ENCODE data around the gene ATP2B3.

The ATP2B3 gene

DNA sequence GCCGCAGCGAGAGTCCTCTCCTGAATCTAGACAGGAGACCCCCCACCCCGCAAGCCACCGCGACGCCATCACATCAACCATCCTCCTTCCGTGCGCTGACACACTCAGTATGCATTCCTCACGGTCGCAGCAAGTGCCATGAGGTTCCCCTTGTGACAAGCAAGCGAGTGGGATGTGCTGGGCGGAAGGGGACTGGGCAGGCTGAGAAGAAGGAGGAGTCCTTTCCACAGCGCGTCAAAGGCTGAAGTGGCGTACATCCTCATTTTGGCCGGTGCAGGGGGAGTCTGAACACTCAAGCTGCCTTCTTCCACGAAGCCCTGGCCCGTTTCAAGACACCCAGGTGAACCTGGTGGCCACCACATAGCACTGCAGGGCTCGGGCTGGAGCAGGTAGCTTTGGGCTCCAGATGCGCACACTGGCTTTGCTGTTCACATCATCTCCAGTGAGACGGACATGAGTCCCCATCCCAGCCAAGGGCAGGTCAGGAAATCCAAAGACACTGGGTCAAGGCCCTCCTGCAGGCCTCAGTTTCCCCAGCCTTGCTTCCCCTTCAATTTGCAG, 51.1 kb downstream of the ATP2B3 start:
- no peak for DNase-seq (ENCODE audit: low read depth in 2 of 2)

DNA sequence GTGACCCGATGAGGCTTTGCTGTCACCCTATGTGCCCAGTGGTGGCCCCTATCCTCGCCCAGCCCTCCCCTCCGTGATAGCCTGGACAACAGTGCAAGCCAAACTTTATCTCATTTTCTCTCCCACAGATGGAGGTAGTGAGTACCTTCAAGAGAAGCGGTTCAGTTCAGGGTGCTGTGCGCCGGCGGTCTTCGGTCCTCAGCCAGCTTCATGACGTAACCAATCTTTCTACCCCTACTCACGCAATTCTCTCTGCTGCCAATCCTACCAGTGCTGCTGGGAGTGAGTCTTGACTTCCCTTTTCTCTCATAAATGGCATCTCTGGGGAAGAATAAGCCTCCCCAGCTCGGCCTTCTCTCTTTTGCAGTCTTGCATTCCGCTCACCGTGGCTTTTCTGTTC, 52.0 kb downstream of the ATP2B3 start:
- no peak for DNase-seq (ENCODE audit: low read depth in 2 of 2)

DNA sequence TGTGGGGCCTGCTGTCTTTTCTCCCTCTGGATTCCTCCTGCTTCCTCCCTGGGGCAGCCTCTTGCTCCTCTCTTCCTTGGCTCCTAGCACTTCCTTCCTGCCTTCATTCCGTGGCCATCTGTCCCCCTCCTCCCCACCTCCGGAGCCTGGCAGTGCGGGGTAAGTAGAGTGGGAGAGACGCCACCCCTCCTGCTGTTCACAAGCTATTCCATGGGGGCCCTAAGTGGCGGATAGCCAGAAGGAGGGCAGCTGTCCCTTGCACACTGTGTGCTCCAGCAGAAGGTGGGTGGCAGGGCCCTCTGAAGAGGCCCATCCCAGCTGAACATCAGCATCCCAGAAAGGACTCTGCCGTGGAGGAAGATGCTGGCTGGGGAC, 54.1 kb downstream of the ATP2B3 start:
- no peak for DNase-seq (ENCODE audit: low read depth in 2 of 2)

DNA sequence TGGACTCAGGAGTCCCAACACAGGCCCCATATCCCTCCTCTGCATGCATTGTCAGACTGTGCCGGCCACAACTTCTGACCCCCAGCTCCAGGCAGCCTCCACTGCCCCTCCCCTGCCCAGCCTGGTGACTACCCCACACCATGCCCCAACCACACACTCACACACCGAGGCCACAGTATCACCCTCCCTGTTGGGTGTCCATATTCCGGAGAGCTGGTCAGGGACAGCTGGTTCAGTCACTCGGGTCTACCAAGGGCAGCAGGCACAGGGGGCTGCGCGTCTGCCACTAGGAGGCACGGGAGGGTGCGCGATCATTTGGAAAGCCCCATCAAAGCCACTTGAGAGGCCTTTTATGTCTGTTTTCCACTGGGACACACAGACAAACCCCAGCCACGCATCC, 55.2 kb downstream of the ATP2B3 start:
- no peak for DNase-seq (ENCODE audit: low read depth in 2 of 2)

DNA sequence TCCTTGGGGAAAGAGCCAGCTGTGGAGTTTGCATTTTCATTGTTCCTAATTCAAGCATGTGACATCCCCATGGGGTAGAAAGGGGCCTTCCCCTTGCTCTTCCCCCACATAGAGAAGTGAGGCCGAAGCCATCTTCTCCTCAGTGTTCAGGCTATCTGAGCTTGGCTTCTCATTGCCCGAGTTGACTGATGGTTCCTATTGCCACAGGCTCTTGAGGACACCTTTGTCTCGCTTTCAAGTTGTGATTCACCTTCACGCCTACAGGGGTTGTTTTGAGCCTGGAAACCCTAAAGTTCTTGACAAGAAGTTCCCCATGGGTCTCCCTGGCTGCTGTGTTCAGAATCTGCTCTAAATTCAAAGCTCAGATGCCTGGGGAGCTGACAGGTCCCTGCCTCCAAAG, 56.5 kb downstream of the ATP2B3 start:
- no peak for DNase-seq (ENCODE audit: low read depth in 2 of 2)

DNA sequence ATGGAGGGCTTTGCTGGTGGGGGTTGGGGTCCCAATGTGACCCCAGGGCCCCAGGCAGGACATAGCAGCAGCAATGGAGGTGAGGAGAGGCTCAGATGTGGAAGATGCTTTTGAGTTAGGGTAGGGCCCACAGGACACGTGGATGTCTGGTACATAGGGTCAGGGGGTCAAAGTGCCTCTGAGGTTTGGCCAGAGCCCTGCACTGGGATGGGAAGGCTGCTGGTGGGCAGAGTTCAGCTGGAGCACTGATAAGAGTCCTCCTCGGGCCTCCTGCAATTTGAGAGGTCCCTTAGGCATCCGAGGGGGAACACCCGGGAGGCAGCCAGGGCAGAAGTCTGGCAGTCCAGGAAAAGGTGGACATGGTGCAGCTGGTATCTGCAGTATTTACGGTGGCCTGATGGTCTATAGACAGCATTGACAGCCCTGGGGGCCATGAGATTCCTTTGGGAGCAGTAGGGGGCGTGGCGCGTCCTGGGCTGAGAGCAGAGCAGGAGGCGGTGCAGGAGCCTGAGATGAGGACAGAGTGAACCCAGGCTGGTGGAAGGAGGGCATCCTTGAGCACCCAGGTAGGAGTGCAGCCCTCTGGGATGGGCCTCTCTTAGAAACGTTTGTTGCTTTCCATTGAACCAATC, 58.9 kb downstream of the ATP2B3 start:
- DNase-seq (ENCODE audit: low read depth in 2 of 2), result no peak

DNA sequence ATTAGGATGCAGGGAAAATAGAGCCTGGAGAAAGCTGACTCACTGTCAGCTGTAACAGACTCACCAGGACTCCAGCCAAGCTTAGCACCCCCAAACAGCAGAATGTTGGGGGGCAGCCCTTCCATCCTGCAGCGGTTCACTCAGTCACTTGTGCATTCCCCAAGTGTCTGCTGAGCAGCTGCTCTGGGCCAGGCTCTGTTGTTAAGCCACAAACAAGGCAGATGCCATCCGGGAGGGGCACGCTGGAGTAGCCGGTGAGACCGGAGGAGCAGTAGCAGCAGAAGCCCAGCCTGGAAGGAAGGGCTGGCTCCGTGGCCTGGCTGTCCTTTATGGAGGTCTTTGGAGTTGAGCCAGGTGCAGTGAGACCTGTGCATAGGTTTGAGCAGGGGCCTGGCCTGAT, 59.5 kb downstream of the ATP2B3 start:
- DNase-seq (ENCODE audit: low read depth in 2 of 2), result no peak

DNA sequence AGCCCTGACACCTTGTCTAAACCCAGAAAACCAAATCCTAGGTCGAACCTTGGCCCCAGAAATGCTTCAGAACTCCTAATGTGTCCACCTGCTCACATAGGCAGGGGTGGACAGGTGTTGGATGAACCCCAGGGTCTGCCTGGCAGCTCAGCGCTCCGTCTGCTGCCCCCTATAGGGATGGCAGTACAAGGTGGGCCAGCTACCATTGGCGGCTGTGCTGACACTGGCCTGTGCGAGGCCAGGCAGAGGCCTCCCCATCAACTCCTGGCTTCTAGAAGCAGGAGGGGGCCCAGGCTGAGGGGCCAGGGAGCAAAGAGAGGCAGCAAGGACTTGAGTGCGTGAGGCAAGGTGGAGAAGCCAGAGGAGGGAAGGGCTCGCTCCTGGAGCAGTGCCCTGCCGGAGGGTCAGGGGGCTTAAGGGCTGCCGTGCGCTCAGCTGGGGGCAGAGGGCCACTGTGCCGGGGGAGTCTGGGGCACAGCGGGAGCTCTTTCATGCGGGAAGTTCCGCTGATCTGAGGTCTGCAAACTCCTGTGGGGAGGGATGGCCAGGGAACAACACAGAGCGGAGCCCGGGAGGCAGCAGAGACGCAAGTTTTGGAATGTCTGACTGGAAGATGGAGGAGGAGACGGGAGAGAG, 60.9 kb downstream of the ATP2B3 start:
- DNase-seq (ENCODE audit: low read depth in 2 of 2), result no peak

DNA sequence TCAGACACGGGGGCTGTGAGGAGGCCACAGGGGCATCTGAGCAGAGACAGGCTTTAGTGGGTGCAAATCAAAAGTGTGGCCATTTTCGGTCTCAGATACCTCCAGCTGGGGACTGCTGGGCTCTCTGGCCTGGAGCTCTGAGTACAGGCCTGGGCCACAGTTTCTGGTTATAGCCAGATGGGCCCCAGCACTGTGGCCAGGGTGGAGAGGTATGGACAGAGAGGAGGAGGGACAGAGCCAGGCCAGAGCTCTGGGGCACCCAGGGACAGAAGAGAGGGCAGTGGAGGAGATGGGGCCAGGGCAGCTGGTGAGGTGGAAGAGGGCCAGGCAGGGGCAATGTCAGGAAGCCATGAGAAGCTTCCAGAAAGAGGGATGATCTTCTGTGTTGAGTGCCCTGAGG, 61.4 kb downstream of the ATP2B3 start:
- DNase-seq (ENCODE audit: low read depth in 2 of 2), result no peak

DNA sequence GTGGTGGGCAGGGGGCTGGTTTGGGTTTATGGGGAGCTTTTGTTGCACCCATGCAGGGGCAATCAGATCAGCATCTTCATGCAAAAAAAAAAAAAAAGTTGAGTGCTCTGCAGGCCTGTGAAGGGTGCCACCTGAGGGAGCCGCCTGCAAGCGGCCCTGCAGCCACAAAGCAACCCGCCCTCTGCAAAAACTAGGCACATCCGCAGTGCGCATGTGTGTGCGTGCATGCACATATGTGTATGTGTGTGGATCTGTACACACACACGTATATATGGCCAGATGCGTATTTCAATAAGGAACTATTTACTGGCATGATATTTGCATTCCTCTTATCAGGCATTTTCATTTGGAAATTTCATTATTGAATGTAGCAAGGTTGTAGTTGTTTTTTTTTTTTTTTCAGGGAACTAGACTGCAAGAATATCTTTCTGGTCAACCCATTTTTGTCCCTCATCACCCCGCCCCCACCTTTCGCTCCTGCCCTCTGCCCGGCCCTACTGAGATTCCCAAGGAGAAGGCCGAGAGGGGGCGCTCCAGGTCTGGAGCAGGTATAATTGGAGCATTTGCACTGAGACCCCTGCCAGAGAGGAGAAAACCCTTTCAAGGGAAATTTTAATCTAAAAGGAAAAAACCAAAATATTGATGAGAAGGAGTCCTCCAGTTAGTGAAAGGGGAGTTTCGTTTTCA, 63.4 kb downstream of the ATP2B3 start:
- DNase-seq (ENCODE audit: low read depth in 2 of 2), result no peak

DNA sequence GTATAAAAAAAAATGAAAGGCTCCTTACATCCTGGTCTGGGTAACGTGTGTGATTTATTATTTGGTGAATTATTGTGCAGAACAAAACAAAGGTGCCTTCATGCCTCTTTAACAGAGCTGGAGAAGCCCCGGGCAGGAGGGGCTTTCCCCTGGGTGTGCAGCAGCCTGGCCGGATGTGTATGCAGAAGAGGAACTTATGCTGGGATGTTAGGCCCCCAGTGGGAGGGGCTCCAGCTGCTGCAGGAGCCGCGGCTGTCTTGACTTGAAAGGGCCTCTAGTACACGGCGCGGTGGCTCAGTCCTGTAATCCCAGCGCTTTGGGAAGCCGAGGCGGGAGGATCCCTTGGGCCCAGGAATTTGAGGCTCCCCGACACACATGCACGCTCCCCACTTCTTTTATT, 65.5 kb downstream of the ATP2B3 start:
- DNase-seq (ENCODE audit: low read depth in 2 of 2), result peak; percentile 41 to 49

DNA sequence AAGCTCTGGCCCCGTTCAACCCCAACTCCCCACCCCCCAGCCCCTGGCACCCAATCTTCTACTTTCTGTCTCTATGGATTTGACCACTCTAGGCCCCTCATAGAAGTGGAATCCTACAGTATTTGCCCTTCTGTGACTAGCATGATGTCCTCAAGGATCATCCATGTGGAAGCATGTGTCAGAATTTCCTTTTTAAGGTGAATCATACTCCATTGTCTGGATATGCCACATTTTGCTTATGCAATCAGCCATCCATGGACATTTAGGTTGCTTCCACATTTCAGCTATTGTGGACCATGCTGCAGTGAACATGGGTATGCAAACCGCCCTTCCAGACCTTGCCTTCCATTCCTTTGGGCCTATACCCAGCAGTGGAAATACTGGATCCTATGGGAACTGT, 66.0 kb downstream of the ATP2B3 start:
- DNase-seq (ENCODE audit: low read depth in 2 of 2), result no peak

DNA sequence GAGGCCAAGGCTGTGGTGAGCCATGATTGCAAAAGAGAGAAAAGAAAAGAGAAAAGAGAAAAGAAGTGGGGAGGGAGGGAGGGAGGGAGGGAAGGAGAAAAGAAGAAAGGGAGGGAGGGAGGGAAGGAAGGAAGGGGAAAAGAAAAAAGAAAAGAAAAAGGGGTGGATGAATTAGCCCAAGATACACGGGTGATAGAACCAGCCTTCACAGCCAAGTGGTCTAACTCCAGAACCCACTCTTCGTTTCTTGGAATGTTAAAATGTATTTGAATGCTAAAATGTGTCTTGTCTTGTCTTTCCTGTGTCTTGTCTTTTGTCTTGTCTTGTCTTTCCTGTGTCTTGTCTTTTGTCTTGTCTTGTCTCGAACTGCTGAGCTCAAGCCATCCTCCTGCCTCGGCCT, 68.4 kb downstream of the ATP2B3 start:
- DNase-seq (ENCODE audit: low read depth in 2 of 2), result no peak

DNA sequence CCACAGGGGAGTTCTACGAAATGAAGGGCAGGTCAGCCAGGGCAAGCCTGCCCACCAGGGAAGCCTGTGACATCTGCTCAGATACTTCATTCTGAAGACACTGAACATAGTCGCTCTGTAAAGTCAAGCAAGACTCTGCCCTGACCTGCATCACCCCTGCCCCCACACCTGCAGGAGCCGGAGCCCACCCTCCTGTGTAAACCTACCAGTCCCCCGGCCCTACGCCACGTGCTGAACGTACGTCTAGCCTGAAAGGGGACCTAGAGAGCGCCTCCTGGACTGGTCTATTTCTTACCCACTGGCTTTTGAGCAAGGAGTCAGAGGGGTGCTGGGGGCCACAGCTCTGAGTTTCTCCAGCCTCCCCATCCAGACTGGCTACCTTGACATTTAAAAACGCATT, 69.9 kb downstream of the ATP2B3 start:
- no peak for DNase-seq (ENCODE audit: low read depth in 2 of 2)

DNA sequence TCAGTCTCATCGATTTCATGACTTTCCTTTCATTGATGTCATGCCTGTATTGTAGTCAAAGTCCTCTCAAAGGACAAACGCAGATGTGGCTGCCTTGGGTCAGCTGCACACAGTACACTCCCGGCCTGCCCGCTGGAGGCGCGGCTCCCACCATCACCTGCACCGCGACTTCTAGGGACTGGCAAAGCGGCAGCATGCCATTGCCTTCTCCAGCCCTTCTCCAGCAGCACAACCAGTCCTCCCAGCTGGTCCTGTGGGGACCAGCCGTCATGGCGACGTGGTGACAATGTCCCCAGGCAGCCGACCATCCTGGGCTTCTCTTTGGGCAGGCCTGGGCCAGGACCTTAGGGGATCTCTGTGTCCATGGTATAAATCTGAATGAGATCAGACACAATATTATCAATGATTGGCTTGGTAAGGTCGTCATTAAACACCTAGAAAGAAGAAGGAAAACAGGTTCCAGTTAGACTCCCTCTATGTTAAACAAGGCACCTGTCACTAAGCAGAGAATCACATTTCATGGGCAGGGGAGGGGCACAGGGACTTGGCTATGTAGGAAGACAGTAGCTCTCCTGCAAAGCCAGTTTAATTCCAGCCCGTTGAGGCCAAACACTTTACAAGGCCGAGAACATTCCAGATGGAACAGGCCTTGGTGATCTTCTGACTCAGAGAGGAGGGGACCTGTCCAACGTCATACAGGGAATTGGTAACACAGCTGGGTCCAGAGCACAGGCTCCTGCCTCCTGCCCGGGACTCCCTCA, 70.8 kb downstream of the ATP2B3 start:
- DNase-seq (ENCODE audit: low read depth in 2 of 2), result no peak

DNA sequence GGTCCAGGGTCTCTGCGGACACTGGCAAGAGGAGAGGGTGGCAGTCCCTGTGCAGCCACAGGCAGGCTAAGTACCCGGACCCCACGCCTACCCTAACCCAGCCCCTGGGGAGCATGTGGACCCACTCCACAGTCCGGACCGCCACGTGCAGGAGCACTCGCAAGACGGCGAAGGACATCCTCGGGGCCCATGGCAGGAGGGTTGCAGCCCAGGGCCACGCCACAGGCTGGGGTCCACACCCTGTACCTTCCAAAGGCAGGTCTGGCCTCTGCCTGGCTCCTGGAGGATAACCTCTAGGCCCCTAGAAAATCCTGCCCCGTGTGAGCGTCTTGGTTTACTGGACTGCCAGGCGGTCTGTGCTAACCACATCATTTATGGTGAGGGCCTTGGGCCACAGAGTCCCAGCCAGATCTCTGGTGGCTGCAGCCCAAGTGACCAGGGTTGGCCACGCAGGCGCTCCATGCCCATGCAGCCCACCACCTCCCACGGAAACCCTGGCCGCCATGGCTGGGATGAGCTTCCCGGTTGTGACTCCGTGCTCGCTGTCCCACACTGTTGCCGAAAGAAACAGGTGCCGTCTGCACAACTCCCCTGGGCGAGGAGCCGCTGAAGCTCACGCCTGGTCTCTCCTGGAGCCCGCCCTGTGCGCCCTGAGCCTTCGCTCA, 71.5 kb downstream of the ATP2B3 start:
- no peak for DNase-seq (ENCODE audit: low read depth in 2 of 2)

DNA sequence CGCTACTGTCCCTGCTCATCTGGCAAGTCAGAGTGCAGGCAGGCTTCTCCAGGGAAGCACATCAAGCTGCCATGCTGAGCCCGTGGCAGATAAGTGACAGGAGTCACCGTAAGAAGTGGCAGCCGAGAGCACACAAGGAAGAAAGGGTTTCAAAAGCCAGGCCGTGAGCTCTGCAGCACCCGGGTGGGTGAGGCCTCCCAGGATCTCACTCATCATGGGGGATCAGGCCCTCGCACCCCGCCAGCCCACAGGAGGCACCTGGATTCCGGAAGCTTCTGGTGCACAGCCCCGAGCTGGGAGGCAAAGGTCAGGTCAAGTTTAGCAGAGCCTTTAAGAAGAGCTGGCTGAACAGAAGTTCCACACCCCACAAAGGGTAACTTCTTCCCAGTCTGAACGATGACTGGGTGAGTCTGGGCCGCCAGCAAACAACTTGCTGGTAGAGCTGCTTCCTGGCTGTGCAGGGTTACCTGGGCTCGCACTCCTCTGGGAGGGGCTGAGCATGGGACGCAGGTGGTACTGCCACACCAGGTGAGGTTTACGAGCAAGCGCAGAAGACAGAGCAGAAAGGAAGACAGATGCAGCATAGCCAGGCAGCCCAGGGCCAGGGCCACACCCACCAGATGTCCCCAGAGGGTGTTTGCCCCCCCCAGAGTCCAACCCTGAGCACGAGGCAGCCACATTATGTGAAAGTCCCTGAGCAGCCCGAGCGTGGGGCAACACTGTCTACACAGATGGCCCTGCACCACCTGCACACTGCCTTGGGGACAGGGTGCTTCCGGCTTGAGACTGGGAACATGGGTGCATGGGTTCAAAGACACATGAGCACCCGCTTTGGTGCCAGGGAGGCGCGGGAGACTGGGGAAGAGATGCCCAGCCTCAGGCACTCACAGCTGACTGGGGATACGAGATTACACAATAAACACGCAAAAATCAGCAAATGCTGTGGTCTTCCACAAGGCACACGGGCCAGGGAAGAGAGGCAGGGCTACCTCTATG, 73.8 kb downstream of the ATP2B3 start:
- no peak for DNase-seq (ENCODE audit: low read depth in 2 of 2)

DNA sequence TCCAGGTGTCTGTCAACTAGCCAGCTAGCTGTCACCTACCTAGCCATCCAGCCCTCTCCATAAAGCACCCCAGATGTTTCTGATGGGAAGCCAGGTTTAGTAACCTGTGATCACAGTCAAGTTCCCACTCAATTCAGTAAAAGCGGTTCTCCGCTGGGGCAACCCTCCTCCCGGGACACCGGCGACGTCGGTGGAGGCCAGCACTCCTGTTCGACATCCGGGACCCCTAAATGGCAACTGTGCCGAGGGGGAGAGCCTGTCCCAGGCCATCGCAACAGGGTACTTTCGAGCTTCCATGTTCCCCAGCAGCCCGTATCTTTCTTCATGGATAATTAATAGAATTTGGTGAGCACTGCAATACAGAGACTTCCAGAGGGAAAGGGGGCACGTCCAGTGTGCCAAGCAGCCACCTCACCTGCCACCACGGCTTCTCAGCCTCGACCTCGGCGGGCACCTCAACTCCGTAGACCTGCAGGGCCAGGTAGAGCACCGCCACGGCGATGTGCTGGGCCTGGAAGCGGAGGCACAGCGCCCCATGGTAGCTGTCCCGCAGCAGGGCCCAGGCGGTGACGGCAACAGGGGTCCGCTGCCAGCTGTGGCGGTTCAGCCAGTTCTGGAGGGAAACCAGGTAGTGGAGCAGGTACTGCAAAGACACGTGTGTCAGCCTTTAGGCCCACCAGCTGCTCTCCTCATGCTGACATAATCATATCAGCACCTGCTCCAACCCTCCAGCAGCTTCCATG, 74.8 kb downstream of the ATP2B3 start:
- DNase-seq (ENCODE audit: low read depth in 2 of 2), result no peak

DNA sequence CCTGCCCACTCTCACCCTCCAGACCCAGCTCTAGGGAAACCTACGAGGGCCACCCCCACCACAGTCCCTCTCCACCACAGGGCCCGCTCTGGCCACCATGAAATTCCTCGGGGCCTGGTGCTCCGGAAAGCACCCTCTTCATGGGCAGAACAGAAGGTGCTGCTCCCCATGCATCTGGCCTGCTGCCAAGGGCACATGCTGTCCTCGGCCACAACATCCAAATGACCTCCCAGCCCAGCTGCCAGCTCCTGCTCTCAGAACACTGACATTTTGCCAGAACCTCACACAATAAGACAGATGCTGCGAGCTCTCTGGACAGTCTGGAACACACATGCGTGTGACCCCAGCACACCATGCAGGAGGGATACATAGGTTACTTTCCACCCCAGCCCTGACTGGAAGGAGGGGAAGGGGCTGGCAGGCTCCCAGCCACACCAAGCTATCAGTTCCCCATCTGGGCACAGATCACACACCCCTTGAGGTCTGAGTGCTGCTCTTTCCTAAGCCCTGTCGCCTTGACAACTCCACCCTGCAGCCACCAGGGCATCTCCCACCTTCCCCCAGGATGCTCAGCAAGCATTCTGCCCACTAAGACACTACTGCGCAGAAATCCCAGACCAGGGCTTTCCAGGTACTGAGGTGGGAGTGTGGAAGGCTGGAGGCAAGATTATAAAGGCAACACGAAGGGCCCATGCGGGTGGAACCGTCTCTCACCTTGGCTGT, 75.7 kb downstream of the ATP2B3 start:
- no peak for DNase-seq (ENCODE audit: low read depth in 2 of 2)

Measured in stimulated activated CD4-positive, alpha-beta T cell treated with anti-CD3 and anti-CD28 coated beads, Interleukin-4, amount 100 ng/mL, for 48 hours (primary cell).